Left lung (tissue), 10 donors: ENCODE data around the gene HOXC10. TPM values are rescaled to one million over a fixed set of nuclear protein-coding genes. Genes with fewer than 3 reads are reported as not detected.

Experiments
- ATAC-seq: fragments of 200-7000 bp; cut with Tn5 transposase; one replicate; pipeline ENCODE4 v1.9.1; 2020; ENCODE audit warnings: moderate library complexity
- DNase-seq, 4 donors: peaks; one replicate each; pipeline ENCODE4 v3.0.0-alpha.2; 2013 to 2020
- H3K27ac ChIP-seq, 2 donors: fragments of 200-600 bp; sonication (generic) in 1 of 2; one replicate each; pipeline versions ENCODE4 v1.5.0 to v1.8.0; 2020 to 2021
- H3K27me3 ChIP-seq, 2 donors: fragments of 200-600 bp; sonication (generic) in 1 of 2; one replicate each; pipeline versions ENCODE4 v1.5.0 to v1.8.0; 2020 to 2021
- H3K36me3 ChIP-seq, 2 donors: fragments of 200-600 bp; sonication (generic) in 1 of 2; one replicate each; pipeline versions ENCODE4 v1.5.0 to v1.8.0; 2020 to 2021
- H3K4me1 ChIP-seq, 2 donors: fragments of 200-600 bp; one replicate each; pipeline ENCODE4 v1.8.0; 2021
- H3K4me3 ChIP-seq, 2 donors: fragments of 200-600 bp; sonication (generic) in 1 of 2; one replicate each; pipeline versions ENCODE4 v1.5.0 to v1.8.0; 2020 to 2021; ENCODE audit warnings: mild to moderate bottlenecking in 1 of 2
- H3K9me3 ChIP-seq, 2 donors: fragments of 200-600 bp; sonication (generic) in 1 of 2; one replicate each; pipeline versions ENCODE4 v1.5.0 to v1.8.0; 2020 to 2021
- CTCF ChIP-seq, 2 donors: fragments of 200-600 bp; sonication (generic) in 1 of 2; IDR thresholded peaks; one replicate each; pipeline versions ENCODE4 v1.5.0 to v1.8.0; 2021; ENCODE audit warnings: antibody characterized with exemption in 2 of 2
- intact Hi-C, 2 donors: fragments of 100-400 bp; cut with DNase I; formaldehyde crosslinking; loops; one replicate each; pipeline versions ENCODE4 v1.11.2 to v1.14.2; 2022
- polyA plus RNA-seq, 6 donors: library from polyadenylated mRNA; unstranded; fragments of 120-200 nt; gene quantifications; one replicate each; pipeline ENCODE4 v1.2.1, GENCODE V29; 2013; ENCODE audit not compliant: insufficient read length in 6 of 6
- total RNA-seq, 2 donors: library from RNA; stranded (reverse); fragmentation: NEBNext Ultra II Directional; extraction: Animal tissue kit (Norgen Biotek cat#: 25700); gene quantifications; one replicate each; pipeline ENCODE4 v1.2.1, GENCODE V29; 2021
- donor health status: DM: no; HTN: yes; CAD: no.
- donor health status: DM: no; HTN: no; CAD: no.

HOXC10 gene
- total and polyA plus RNA-seq, 8 donors = 0.15 to 0.52 (median 0.31) TPM; not detected in 3

- H3K27me3 ChIP-seq = peaks cover 98 to 100% of the 10 kb centered on the region in 2 donors
- intact Hi-C loops = no loop called here
Observed at GRCh38 chr12:53938326-53939140, 46.4 kb upstream of the HOXC10 start, which contains the start of gene HOXC13. Gene HOXC13 (plus strand): TSS chr12:53938831. CDS start chr12:53938907, 76 bp downstream.

GRCh38 chr12:53939141-53940108 lies 45.5 kb upstream of the HOXC10 start:
- intact Hi-C loops = no loop called here
- Histone ChIP-seq H3K9me3 (no peaks in the 10 kb centered on the region), H3K36me3 (no peaks in the 10 kb centered on the region), H3K4me3 (no peak overlapping the region), H3K27ac (no peak overlapping the region), H3K4me1 (no peaks in the 10 kb centered on the region), H3K27me3 (peaks cover 98 to 100% of the 10 kb centered on the region in 2 donors)
- ATAC-seq (peak; percentile 61), DNase-seq (peak in 3 of 4 donors; percentile 30 to 76 (median 61))
- TF ChIP-seq CTCF (IDR thresholded peaks at IDR 0.05) = no peak

More at GRCh38 chr12:53938326-53939140, 46.4 kb upstream of the HOXC10 start, which contains the start of gene HOXC13:
- peak in 3 of 4 donors; percentile 36 to 72 (median 70) for DNase-seq
- Histone ChIP-seq H3K27ac (no peak within 1 kb of the TSS), H3K36me3 (no peaks in the 10 kb centered on the region), H3K4me3 (no peak within 1 kb of the TSS), H3K4me1 (no peaks in the 10 kb centered on the region), H3K9me3 (no peaks in the 10 kb centered on the region)
- no peak for TF ChIP-seq CTCF (IDR thresholded peaks at IDR 0.05)
- no peak for ATAC-seq

- Histone ChIP-seq H3K4me3 (no peak overlapping the region), H3K36me3 (no peaks in the 10 kb centered on the region), H3K4me1 (no peaks in the 10 kb centered on the region), H3K27me3 (peaks cover 98 to 100% of the 10 kb centered on the region in 2 donors), H3K27ac (no peak overlapping the region), H3K9me3 (no peaks in the 10 kb centered on the region)
- intact Hi-C loops = no loop called here
- no peak for DNase-seq
- no peak for ATAC-seq
- no peak for TF ChIP-seq CTCF (IDR thresholded peaks at IDR 0.05)
Observed at GRCh38 chr12:53940443-53941014, 44.4 kb upstream of the HOXC10 start.

GRCh38 chr12:53941187-53941586 lies 43.8 kb upstream of the HOXC10 start:
- Histone ChIP-seq H3K36me3 (no peaks in the 10 kb centered on the region), H3K9me3 (no peaks in the 10 kb centered on the region), H3K27me3 (peaks cover 98 to 100% of the 10 kb centered on the region in 2 donors), H3K4me3 (no peak overlapping the region), H3K4me1 (no peaks in the 10 kb centered on the region), H3K27ac (no peak overlapping the region)
- TF ChIP-seq CTCF (IDR thresholded peaks at IDR 0.05) = no peak
- ATAC-seq (no peak), DNase-seq (no peak)
- intact Hi-C loops = no loop called here
